H9 (cell line): ENCODE results near the gene IMPA2. TPM values are rescaled to one million over a fixed set of nuclear protein-coding genes. Genes with fewer than 3 reads are reported as not detected.

Experiments
- DNase-seq: peaks from one replicate; pipeline ENCODE4 v3.0.0-alpha.2; 2017
- H2AFZ ChIP-seq: one replicate; pipeline ENCODE4 v1.6.1; 2013; ENCODE audit warnings: mild to moderate bottlenecking, low read length, control low read depth, moderate library complexity
- H2AK5ac ChIP-seq: 2 replicates; pipeline ENCODE4 v1.6.1; 2013; ENCODE audit warnings: low read length, control low read depth, mixed read lengths; ENCODE audit not compliant: insufficient read length
- H2BK120ac ChIP-seq: one replicate; pipeline ENCODE4 v1.6.1; 2013; ENCODE audit warnings: low read depth, mild to moderate bottlenecking, low read length, control low read depth, inconsistent platforms; ENCODE audit not compliant: poor library complexity, severe bottlenecking
- H2BK12ac ChIP-seq: 2 replicates; pipeline ENCODE4 v1.6.1; 2013; ENCODE audit warnings: low read length, control low read depth, mixed read lengths, low read depth; ENCODE audit not compliant: insufficient read length
- H2BK15ac ChIP-seq: 2 replicates; pipeline ENCODE4 v1.6.1; 2013; ENCODE audit warnings: low read depth, low read length, control low read depth
- H2BK20ac ChIP-seq: one replicate; pipeline ENCODE4 v1.6.1; 2013; ENCODE audit warnings: low read depth, mild to moderate bottlenecking, low read length, control low read depth, inconsistent platforms; ENCODE audit not compliant: poor library complexity, severe bottlenecking
- H2BK5ac ChIP-seq: 2 replicates; pipeline ENCODE4 v1.6.1; 2013; ENCODE audit warnings: low read length, control low read depth, mixed read lengths; ENCODE audit not compliant: insufficient read length
- H3K14ac ChIP-seq: 2 replicates; pipeline ENCODE4 v1.6.1; 2013; ENCODE audit warnings: low read length, control low read depth; ENCODE audit not compliant: insufficient read depth
- H3K18ac ChIP-seq: 2 replicates; pipeline ENCODE4 v1.6.1; 2013; ENCODE audit warnings: low read depth, mild to moderate bottlenecking, mixed read lengths, low read length, control low read depth; ENCODE audit not compliant: insufficient read length
- H3K23ac ChIP-seq: 2 replicates; pipeline ENCODE4 v1.6.1; 2013; ENCODE audit warnings: low read length, control low read depth, mixed read lengths, low read depth; ENCODE audit not compliant: insufficient read length
- H3K23me2 ChIP-seq: 2 replicates; pipeline ENCODE4 v1.6.1; 2013; ENCODE audit warnings: low read depth, mild to moderate bottlenecking, mixed read lengths, low read length, control low read depth; ENCODE audit not compliant: insufficient read length, poor library complexity, severe bottlenecking
- H3K27ac ChIP-seq: 2 replicates; pipeline ENCODE4 v1.5.1; 2013; ENCODE audit warnings: low read length, control low read depth, mixed read lengths, low read depth; ENCODE audit not compliant: insufficient read length
- H3K27me3 ChIP-seq: 2 replicates; pipeline ENCODE4 v1.6.1; 2013; ENCODE audit warnings: low read length, control low read depth, inconsistent platforms; ENCODE audit not compliant: insufficient read depth
- H3K4ac ChIP-seq: 2 replicates; pipeline ENCODE4 v1.6.1; 2013; ENCODE audit warnings: low read depth, mild to moderate bottlenecking, control low read depth, inconsistent platforms, low read length, moderate library complexity
- H3K4me1 ChIP-seq: 2 replicates; pipeline ENCODE4 v1.6.1; 2013; ENCODE audit warnings: low read length, control low read depth, inconsistent platforms; ENCODE audit not compliant: insufficient read depth
- H3K4me2 ChIP-seq: 2 replicates; pipeline ENCODE4 v1.6.1; 2013; ENCODE audit warnings: low read length, control low read depth, mixed read lengths; ENCODE audit not compliant: insufficient read length, insufficient read depth
- H3K56ac ChIP-seq: 2 replicates; pipeline ENCODE4 v1.6.1; 2013; ENCODE audit warnings: low read depth, mild to moderate bottlenecking, mixed read lengths, low read length, control low read depth; ENCODE audit not compliant: insufficient read length
- H3K79me1 ChIP-seq: 2 replicates; pipeline ENCODE4 v1.6.1; 2013; ENCODE audit warnings: low read depth, mild to moderate bottlenecking, moderate library complexity, low read length, control low read depth, inconsistent platforms; ENCODE audit not compliant: insufficient read depth, poor library complexity, severe bottlenecking
- H3K79me2 ChIP-seq: 2 replicates; pipeline ENCODE4 v1.6.1; 2013; ENCODE audit warnings: low read length, control low read depth, inconsistent platforms; ENCODE audit not compliant: insufficient read depth
- H3K9ac ChIP-seq: 2 replicates; pipeline ENCODE4 v1.6.1; 2013; ENCODE audit warnings: low read length, control low read depth, mixed read lengths; ENCODE audit not compliant: insufficient read length; ENCODE audit errors: extremely low read depth
- H3K9me3 ChIP-seq: one replicate; pipeline ENCODE4 v1.6.1; 2013; ENCODE audit warnings: low read depth, low read length, inconsistent platforms; ENCODE audit not compliant: control insufficient read depth
- H3T11ph ChIP-seq: one replicate; pipeline ENCODE4 v1.6.1; 2013; ENCODE audit warnings: mild to moderate bottlenecking, low read length, control low read depth, inconsistent platforms
- H4K20me1 ChIP-seq: one replicate; pipeline ENCODE4 v1.6.1; 2013; ENCODE audit not compliant: control insufficient read depth, insufficient read length, insufficient read depth
- H4K5ac ChIP-seq: 2 replicates; pipeline ENCODE4 v1.6.1; 2013; ENCODE audit warnings: low read depth, mild to moderate bottlenecking, mixed read lengths, low read length, control low read depth; ENCODE audit not compliant: insufficient read length
- H4K8ac ChIP-seq: replicated peaks from 2 replicates; pipeline ENCODE4 v1.6.1; 2013; ENCODE audit warnings: low read length, control low read depth, mixed read lengths, low read depth; ENCODE audit not compliant: insufficient read length
- H4K91ac ChIP-seq: 2 replicates; pipeline ENCODE4 v1.6.1; 2013; ENCODE audit warnings: low read depth, mild to moderate bottlenecking, moderate library complexity, mixed read lengths, low read length, control low read depth; ENCODE audit not compliant: insufficient read length
- H3K27ac Mint-ChIP-seq, 3 experiments: 2 replicates in 2 of 3; 3 replicates in 1 of 3; pipeline ENCODE4 v1.8.0; 2020 to 2021; ENCODE audit warnings: mixed read lengths in 3 of 3, mild to moderate bottlenecking in 1 of 3, moderate library complexity in 1 of 3
- H3K27me3 Mint-ChIP-seq: 2 replicates; pipeline ENCODE4 v1.8.0; 2021; ENCODE audit warnings: low read depth, mild to moderate bottlenecking, moderate library complexity, mixed read lengths
- H3K36me3 Mint-ChIP-seq, 3 experiments: 2 replicates in 2 of 3; 3 replicates in 1 of 3; pipeline ENCODE4 v1.8.0; 2020 to 2021; ENCODE audit warnings: low read depth in 3 of 3, mixed read lengths in 3 of 3; ENCODE audit not compliant: insufficient read depth in 1 of 3
- H3K4me1 Mint-ChIP-seq, 2 experiments: 2 replicates each; pipeline ENCODE4 v1.8.0; 2020; ENCODE audit warnings: mixed read lengths in 2 of 2
- H3K4me3 Mint-ChIP-seq, 2 experiments: 2 replicates in 1 of 2; 3 replicates in 1 of 2; pipeline ENCODE4 v1.8.0; 2020 to 2021; ENCODE audit warnings: mild to moderate bottlenecking in 2 of 2, mixed read lengths in 2 of 2, moderate library complexity in 1 of 2
- H3K9me3 Mint-ChIP-seq, 2 experiments: 2 replicates in 1 of 2; 3 replicates in 1 of 2; pipeline ENCODE4 v1.8.0; 2020; ENCODE audit warnings: mild to moderate bottlenecking in 2 of 2, mixed read lengths in 2 of 2, moderate library complexity in 1 of 2
- WGBS: extraction: QIAGEN DNeasy Blood & Tissue Kit; methylation state at CpG from one replicate; pipeline ENCODE4 v1.1.7; 2013; ENCODE audit warnings: missing lambda C conversion rate, low lambda C conversion rate, mixed read lengths; ENCODE audit not compliant: insufficient read length; ENCODE audit errors: extremely low coverage; 5-methylcytosine and 5-hydroxymethylcytosine counted together
- total RNA-seq: library from RNA; stranded (reverse); gene quantifications from 2 replicates; pipeline ENCODE4 v1.2.1, GENCODE V29; 2021
- TF ChIP-seq, protein P1 (sequence below): fragments of 200-600 bp; sonication (generic); conservative IDR thresholded peaks from 3 replicates; pipeline ENCODE4 v1.8.0; 2021; ENCODE audit warnings: antibody characterized with exemption, mild to moderate bottlenecking

IMPA2 gene
- total RNA-seq, 1 experiment from 2014 or later = 73.8 TPM

DNA sequence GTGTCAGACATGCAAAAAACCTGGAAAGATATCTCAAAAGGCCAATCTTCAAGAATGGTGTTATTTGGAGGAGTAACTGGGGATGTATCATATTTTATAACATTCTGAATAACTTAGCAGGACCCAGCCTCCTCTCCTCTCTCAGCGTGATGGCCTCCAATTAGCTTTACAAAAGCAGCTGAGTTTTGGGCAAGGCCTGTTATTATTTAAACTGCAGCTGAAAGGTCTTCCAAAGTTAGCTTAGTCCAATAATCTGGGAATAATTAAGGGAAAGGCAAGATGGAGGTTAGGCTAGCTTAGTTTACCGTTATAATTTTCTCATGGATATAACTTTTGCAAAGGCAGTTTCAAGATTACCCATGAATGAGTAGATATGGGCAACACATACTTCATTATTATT lies 40.4 kb upstream of the IMPA2 start:
- no peak overlapping the region for H2BK120ac ChIP-seq
- TF ChIP-seq, protein P1, sequence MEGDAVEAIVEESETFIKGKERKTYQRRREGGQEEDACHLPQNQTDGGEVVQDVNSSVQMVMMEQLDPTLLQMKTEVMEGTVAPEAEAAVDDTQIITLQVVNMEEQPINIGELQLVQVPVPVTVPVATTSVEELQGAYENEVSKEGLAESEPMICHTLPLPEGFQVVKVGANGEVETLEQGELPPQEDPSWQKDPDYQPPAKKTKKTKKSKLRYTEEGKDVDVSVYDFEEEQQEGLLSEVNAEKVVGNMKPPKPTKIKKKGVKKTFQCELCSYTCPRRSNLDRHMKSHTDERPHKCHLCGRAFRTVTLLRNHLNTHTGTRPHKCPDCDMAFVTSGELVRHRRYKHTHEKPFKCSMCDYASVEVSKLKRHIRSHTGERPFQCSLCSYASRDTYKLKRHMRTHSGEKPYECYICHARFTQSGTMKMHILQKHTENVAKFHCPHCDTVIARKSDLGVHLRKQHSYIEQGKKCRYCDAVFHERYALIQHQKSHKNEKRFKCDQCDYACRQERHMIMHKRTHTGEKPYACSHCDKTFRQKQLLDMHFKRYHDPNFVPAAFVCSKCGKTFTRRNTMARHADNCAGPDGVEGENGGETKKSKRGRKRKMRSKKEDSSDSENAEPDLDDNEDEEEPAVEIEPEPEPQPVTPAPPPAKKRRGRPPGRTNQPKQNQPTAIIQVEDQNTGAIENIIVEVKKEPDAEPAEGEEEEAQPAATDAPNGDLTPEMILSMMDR = no peak
- Mint-ChIP-seq H3K4me1 (peaks cover 9% of the 10 kb centered on the region in 2 experiments), H3K4me3 (no peak overlapping the region), H3K36me3 (no peaks in the 10 kb centered on the region; a peak in 1 of 7 replicates), H3K27me3 (peaks cover 4% of the 10 kb centered on the region; the same call in 1 of the 2 replicates), H3K9me3 (no peaks in the 10 kb centered on the region), H3K27ac (no peak overlapping the region)
- H3K4me1 ChIP-seq = no peaks in the 10 kb centered on the region
- no peak overlapping the region for H3K18ac ChIP-seq
- H2BK20ac ChIP-seq = no peak overlapping the region
- no peak overlapping the region for H3K56ac ChIP-seq
- H3K23ac ChIP-seq = no peak overlapping the region
- no peak overlapping the region for H3T11ph ChIP-seq
- H3K79me2 ChIP-seq = no peaks in the 10 kb centered on the region
- no peaks in the 10 kb centered on the region for H3K9me3 ChIP-seq
- H2AFZ ChIP-seq = no peak overlapping the region
- no peak overlapping the region for H4K8ac ChIP-seq
- H3K23me2 ChIP-seq = no peaks in the 10 kb centered on the region
- no peak overlapping the region for H3K14ac ChIP-seq
- no peak overlapping the region for H2BK12ac ChIP-seq
- no peak overlapping the region for H2BK5ac ChIP-seq
- no peaks in the 10 kb centered on the region for H4K20me1 ChIP-seq
- H4K5ac ChIP-seq = no peak overlapping the region
- H3K9ac ChIP-seq = no peak overlapping the region
- no peak overlapping the region for H3K4me2 ChIP-seq
- H3K4ac ChIP-seq = no peak overlapping the region
- H2BK15ac ChIP-seq = no peak overlapping the region
- no peak overlapping the region for H2AK5ac ChIP-seq
- no peak overlapping the region for H4K91ac ChIP-seq
- H3K79me1 ChIP-seq = no peaks in the 10 kb centered on the region
- DNase-seq = no peak
- no CpG with 5 or more reads among the region's 2 CpGs for WGBS
- no peaks in the 10 kb centered on the region for H3K27me3 ChIP-seq
- H3K27ac ChIP-seq = no peak overlapping the region
